Immature natural killer cell (primary cell): Measurements from ENCODE around the gene CCDC12. TPM values are rescaled to one million over a fixed set of nuclear protein-coding genes. Genes with fewer than 3 reads are reported as not detected.

ENCODE experiments used
- DNase-seq, 3 donors: peaks; one replicate each; pipeline ENCODE4 v3.0.0; 2022; ENCODE audit warnings: mixed read lengths in 1 of 3
- H3K27ac Mint-ChIP-seq, 6 donors: one replicate each; pipeline ENCODE4 v1.8.0; 2020; ENCODE audit warnings: mixed read lengths in 6 of 6, mild to moderate bottlenecking in 5 of 6, inconsistent platforms in 4 of 6, moderate library complexity in 3 of 6
- H3K27me3 Mint-ChIP-seq, 3 donors: one replicate each; pipeline ENCODE4 v1.8.0; 2020 to 2021; ENCODE audit warnings: low read depth in 3 of 3, mild to moderate bottlenecking in 3 of 3, mixed read lengths in 3 of 3, moderate library complexity in 3 of 3, inconsistent platforms in 1 of 3
- H3K36me3 Mint-ChIP-seq, 3 donors: one replicate each; pipeline ENCODE4 v1.8.0; 2020; ENCODE audit warnings: mixed read lengths in 3 of 3, inconsistent platforms in 2 of 3, mild to moderate bottlenecking in 2 of 3
- H3K4me1 Mint-ChIP-seq, 2 donors: one replicate each; pipeline ENCODE4 v1.8.0; 2020; ENCODE audit warnings: inconsistent platforms in 2 of 2, mild to moderate bottlenecking in 2 of 2, mixed read lengths in 2 of 2, moderate library complexity in 1 of 2
- H3K4me3 Mint-ChIP-seq, 5 donors: one replicate each; pipeline ENCODE4 v1.8.0; 2020; ENCODE audit warnings: mild to moderate bottlenecking in 5 of 5, mixed read lengths in 5 of 5, inconsistent platforms in 3 of 5, moderate library complexity in 3 of 5
- H3K9me3 Mint-ChIP-seq, 6 donors: one replicate each; pipeline ENCODE4 v1.8.0; 2020; ENCODE audit warnings: mild to moderate bottlenecking in 6 of 6, mixed read lengths in 6 of 6, inconsistent platforms in 4 of 6, moderate library complexity in 3 of 6
- polyA plus RNA-seq, 3 donors: library from polyadenylated mRNA; unstranded; fragments of 300-500 nt; fragmentation: Illumina TruSeq; gene quantifications; one replicate each; pipeline ENCODE4 v1.2.3, GENCODE V29; 2021

Gene CCDC12
- polyA plus RNA-seq, 3 donors from 2014 or later, result 114 to 174 (median 129) TPM

DNA sequence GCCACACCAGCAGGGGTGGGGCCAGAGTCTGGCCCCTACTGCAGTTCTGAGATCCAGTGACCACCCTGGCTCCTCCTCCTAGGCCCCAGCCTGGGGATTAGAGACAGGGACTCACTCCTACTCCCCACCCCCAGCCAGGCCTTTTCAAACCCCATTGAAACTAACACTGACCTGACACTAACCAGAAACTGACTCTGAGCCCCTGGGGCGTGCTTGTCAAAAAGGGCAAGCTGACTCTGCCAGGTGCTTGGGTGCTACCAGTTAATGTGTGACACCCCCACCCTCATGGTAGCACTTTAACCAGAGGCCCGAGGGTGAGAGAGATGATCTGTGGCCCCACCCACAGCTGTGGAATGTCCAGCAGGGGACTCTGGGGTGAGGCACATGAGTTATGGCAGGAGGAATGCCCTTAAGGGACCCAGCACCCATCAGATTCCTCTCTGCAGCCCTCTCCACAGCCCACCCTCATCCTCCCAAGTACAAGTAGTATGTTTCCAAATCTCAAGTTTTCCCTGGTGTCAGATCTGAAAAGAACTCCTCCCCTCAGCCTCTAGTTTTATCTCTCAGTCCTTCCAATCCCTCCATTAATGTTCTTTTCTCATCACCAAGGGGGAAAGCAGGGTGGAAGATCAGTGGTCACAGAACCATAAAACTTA lies 97.6 kb downstream of the CCDC12 start:
- Mint-ChIP-seq H3K9me3 (no peaks in the 10 kb centered on the region), H3K4me1 (peaks cover 27 to 33% of the 10 kb centered on the region in 2 donors), H3K27me3 (peaks cover 4 to 17% (median 10%) of the 10 kb centered on the region in 3 donors), H3K4me3 (peak overlapping the region in 4 of 5 donors; percentile 21 to 61 (median 42)), H3K36me3 (peaks cover 0 to 3% (median 3%) of the 10 kb centered on the region in 3 donors), H3K27ac (no peak overlapping the region)
- DNase-seq, result peak; percentile 35 to 38 (median 38)

DNA sequence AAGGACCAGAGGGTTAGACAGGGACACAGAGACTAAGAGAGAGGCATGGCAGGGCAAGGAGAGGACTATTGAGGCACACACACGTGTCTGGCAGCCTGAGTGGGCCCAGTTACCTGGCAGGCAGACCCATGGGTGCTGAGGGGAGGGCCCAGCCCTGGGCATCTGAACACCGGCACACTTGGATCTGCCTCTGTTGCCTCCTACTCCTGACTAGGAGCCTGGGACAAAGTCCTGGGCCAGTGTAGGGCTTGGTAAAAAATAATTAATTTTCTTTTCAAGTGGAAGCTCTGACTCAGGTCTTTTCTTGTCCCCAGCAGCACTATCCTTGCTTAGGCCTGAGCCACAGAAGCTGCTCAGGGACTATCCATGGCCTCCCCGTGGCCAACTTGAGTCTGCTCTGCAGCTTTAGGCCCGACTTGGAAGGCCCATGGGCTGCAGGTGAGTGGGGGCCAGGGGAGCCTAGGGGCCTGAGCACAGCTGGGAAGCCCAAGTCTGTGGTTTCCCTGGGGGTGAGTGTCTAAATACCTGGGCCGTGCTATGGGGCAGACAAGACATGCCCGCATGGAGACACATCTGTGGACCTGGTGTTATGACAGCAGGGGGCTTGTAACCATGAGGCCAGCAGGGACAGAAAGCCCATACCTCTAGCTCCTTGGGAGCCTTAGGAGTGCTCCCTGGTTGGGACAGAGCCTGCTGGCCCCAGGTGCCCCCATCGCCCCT lies 99.0 kb downstream of the CCDC12 start, which contains the start of gene PTH1R:
TSS of gene PTH1R (plus strand) at position 316 of the 720 bp plus-strand sequence. CDS start 5,839 bp downstream, outside the sequence.
- Mint-ChIP-seq H3K4me1 (peaks cover 27 to 30% of the 10 kb centered on the region in 2 donors), H3K9me3 (no peaks in the 10 kb centered on the region), H3K4me3 (peak within 1 kb of the TSS in 2 of 5 donors; percentile 33 to 44), H3K27me3 (peaks cover 4 to 15% (median 14%) of the 10 kb centered on the region in 3 donors), H3K36me3 (peaks cover 0 to 3% (median 3%) of the 10 kb centered on the region in 3 donors), H3K27ac (no peak within 1 kb of the TSS)
- DNase-seq, result no peak

DNA sequence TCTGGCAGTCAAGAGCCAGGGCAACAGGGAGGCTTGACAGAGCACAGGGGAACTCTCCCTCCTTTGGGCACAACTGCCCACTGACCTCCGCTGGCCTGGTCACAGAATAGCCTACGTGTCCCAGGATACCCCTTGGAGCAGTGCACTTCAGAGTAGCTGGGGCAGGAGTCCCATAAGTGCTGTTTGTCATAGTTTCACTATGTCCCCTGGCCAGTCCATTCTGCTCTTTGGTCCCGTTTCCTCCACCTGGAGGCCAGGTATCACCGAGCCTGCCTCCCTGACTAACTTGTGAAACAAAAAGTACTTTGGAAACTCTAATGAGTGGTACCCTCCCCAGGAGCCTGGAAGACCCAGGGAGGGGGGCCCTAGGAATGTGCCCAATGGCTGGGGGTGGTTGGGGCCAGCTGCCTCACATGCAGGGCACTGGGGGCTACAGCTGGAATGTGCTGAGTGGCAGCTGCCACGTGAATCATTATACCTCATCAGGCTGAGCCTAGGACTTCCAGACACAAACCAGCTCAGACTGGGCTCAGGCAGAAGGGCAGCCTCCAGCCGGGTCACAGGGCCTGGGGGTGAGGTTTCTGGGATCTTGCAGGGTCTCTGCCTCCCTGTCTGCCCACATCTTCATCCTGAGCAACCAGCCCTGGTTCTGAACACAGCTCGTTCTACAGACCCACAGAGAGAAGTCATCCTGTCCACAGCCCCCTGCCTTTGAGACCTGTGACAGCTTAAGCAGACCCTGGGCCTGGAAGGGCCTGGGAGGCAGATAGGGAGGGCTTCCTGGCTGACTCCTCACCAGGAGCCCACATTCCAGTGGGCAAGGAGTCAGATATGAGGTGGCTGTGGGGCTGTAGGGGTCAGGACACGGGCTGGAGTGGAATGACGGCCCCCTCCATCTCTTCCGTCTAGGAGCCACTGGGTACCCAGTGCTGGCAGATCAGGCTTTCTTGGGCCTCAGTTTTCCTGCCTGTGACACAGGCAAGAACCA lies 99.9 kb downstream of the CCDC12 start:
- H3K27ac Mint-ChIP-seq, result no peak overlapping the region
- no peak overlapping the region for H3K4me3 Mint-ChIP-seq
- H3K27me3 Mint-ChIP-seq, result peaks cover 2 to 16% (median 13%) of the 10 kb centered on the region in 3 donors
- no peak for DNase-seq
- peaks cover 27 to 28% of the 10 kb centered on the region in 2 donors for H3K4me1 Mint-ChIP-seq
- H3K9me3 Mint-ChIP-seq, result no peaks in the 10 kb centered on the region
- peaks cover 0 to 3% (median 3%) of the 10 kb centered on the region in 3 donors for H3K36me3 Mint-ChIP-seq

DNA sequence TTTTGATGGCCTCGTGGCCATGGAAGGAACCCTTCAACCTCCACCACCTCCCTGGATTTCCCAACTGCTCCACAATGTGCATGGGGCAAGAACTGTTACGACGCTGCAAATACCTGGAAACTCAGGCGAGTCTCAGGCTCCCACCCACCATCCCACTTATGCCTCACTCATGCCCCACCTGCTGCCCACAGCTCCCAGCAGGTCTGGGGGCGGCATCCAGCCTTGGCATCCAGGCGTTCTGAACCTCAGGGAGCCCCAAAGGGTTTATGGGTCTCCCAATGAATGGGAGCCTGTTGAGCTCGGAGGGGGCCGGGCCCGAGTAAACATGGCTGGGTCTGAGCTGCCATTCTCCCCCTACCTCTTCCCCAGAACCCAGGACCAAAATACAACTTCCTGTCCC lies 101.0 kb downstream of the CCDC12 start:
- peaks cover 0 to 3% (median 3%) of the 10 kb centered on the region in 3 donors for H3K36me3 Mint-ChIP-seq
- H3K4me3 Mint-ChIP-seq, result no peak overlapping the region
- H3K27me3 Mint-ChIP-seq, result peaks cover 2 to 14% (median 10%) of the 10 kb centered on the region in 3 donors
- H3K9me3 Mint-ChIP-seq, result no peaks in the 10 kb centered on the region
- peaks cover 24 to 25% of the 10 kb centered on the region in 2 donors for H3K4me1 Mint-ChIP-seq
- H3K27ac Mint-ChIP-seq, result no peak overlapping the region
- DNase-seq, result no peak

DNA sequence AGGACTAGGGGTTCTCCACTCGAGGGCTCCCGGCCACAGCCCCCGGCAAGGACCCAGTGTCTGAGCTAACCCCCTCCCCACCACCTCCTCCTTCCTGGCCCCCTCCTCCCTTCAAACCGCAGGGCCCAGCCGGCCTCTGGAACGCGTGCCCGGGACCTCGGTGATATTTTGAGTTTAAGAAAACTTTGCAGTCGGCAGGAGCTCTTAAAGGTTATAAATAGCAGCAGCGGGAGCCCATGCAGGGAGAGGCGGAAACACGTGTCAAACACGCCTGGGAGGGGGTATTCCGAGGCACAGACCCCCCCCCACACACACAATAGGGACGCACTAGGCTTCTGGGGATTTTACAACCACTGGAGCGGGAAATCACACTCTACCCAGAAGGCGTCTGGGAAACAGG lies 102.1 kb downstream of the CCDC12 start:
- H3K4me1 Mint-ChIP-seq, result peaks cover 14 to 15% of the 10 kb centered on the region in 2 donors
- H3K27me3 Mint-ChIP-seq, result peaks cover 2 to 6% (median 2%) of the 10 kb centered on the region in 3 donors
- peak overlapping the region in 1 of 6 donors; percentile 64 for H3K27ac Mint-ChIP-seq
- no peak overlapping the region for H3K4me3 Mint-ChIP-seq
- no peaks in the 10 kb centered on the region for H3K36me3 Mint-ChIP-seq
- no peak for DNase-seq
- H3K9me3 Mint-ChIP-seq, result no peaks in the 10 kb centered on the region

DNA sequence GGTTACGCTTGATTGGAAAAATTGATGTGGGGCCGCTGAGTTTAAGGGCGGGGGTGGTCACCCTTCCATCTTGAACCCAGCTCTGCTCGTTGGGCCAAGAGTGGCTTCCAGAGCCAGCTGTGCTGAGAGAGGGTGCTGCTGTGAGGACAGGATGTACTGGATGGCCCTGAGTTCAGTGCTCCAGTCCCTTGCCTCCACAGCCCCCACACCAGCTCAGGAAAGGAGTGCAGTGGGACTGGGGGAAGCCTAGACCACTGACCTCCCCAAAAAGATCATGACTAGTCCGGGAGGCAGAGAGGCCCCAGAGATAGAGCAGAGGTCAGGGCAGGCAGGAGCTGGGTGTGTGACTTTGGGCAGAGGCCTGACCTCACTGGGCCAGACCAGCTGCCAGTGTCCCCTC lies 103.0 kb downstream of the CCDC12 start:
- Mint-ChIP-seq H3K9me3 (no peaks in the 10 kb centered on the region), H3K4me1 (peaks cover 4 to 6% of the 10 kb centered on the region in 2 donors), H3K27ac (no peak overlapping the region), H3K4me3 (no peak overlapping the region), H3K27me3 (peaks cover 2 to 6% (median 2%) of the 10 kb centered on the region in 3 donors), H3K36me3 (no peaks in the 10 kb centered on the region)
- no peak for DNase-seq

Other genes with a start within 250 kb of the CCDC12 start
- gene MYL3, start 113.3 kb downstream of the CCDC12 start, polyA plus RNA-seq, result not detected
- gene PTH1R, start 99.0 kb downstream of the CCDC12 start, polyA plus RNA-seq, result not detected
- 10 to 100 TPM in 1 of 3 donors, 1 to 10 TPM in 2; 7.9 to 28.4 (median 9.9) TPM for gene NBEAL2, start 2.9 kb upstream of the CCDC12 start, polyA plus RNA-seq
- gene SETD2, start 187.4 kb upstream of the CCDC12 start, polyA plus RNA-seq, result 10 to 100 TPM in 1 of 3 donors, 1 to 10 TPM in 2; 7.4 to 27.0 (median 8.2) TPM